ENCODE data around the gene GAS6. TPM values are rescaled to one million over a fixed set of nuclear protein-coding genes. Genes with fewer than 3 reads are reported as not detected.

GAS6 gene
- total and polyA plus RNA-seq, 2 donors (not counting 3 experiments of a cell fraction or from before 2014, with no cell fraction given): 69.2 to 109 TPM

DNA sequence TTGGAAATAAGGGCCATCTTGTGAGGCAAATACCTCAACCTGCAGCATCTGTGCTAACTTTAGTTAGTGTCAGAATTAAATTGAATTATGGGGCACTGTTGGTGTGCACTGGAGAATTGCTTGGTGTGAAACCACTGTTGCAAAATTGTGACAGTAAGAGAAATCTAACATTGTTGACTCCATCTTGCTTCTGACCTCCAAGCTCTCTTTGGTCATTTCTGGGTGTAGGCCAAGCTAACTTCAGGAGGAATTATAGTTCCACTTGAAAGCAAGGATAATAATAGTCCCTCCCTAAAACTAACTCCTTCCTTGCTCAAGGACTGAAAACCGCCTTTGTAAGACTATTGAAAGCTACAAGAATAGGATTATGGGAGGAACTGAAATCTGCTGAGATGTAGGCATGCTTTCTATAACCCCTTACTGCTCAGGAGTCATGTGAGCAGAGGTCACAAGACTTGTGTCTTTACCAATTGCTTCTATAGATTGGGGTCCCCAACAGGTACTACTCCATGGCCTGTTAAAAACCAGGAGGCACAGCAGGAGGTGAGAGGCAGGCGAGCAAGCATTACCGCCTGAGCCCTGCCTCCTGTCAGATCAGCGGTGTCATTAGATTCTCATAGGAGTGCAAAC is 24.9 kb upstream of the GAS6 start:
- H3K27ac ChIP-seq (ENCODE audit: insufficient read depth, low read depth, low read length): no peak overlapping the region
- no peaks in the 10 kb centered on the region for H4K20me1 ChIP-seq (replicated peaks; ENCODE audit: control insufficient read depth, extremely low read depth, insufficient read depth, low read length)
- dilution Hi-C loops (cut with MboI; ENCODE audit: extremely low pct_ligation_motif_present, low sequenced_read_pairs): no loop called here
- no TSS peak for BruUV-seq (replicated peaks)
- no peaks in the 10 kb centered on the region for H3K9me1 ChIP-seq (replicated peaks; ENCODE audit: control insufficient read depth, extremely low read depth, insufficient read depth, low read length)
- FAIRE-seq: peak; percentile 4
- no peak overlapping the region for H3K9ac ChIP-seq (replicated peaks; ENCODE audit: extremely low read depth, insufficient read depth, low read length)
- ChIA-PET POLR2A (no interaction called here), CTCF (no interaction called here)
- TF ChIP-seq GATA2 (IDR thresholded peaks at IDR 0.05; ENCODE audit: insufficient read depth, insufficient read length, low read depth, low read length): no peak
- no peak for TF ChIP-seq JUN (IDR thresholded peaks at IDR 0.05; ENCODE audit: borderline replicate concordance, insufficient read depth, insufficient read length, low read depth)
- TF ChIP-seq, protein P1, sequence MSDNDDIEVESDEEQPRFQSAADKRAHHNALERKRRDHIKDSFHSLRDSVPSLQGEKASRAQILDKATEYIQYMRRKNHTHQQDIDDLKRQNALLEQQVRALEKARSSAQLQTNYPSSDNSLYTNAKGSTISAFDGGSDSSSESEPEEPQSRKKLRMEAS (IDR thresholded peaks at IDR 0.05; ENCODE audit: insufficient read depth, insufficient read length): no peak
- no peak for TF ChIP-seq EZH2 (IDR thresholded peaks at IDR 0.05; ENCODE audit: borderline replicate concordance, low read depth, low read length, severe bottlenecking)
- no peak for TF ChIP-seq MYC (IDR thresholded peaks at IDR 0.05; ENCODE audit: low read depth, low read length)
- no peak for TF ChIP-seq FOS (IDR thresholded peaks at IDR 0.05; ENCODE audit: borderline replicate concordance, insufficient read depth, low read length)
- TF ChIP-seq, protein P2, sequence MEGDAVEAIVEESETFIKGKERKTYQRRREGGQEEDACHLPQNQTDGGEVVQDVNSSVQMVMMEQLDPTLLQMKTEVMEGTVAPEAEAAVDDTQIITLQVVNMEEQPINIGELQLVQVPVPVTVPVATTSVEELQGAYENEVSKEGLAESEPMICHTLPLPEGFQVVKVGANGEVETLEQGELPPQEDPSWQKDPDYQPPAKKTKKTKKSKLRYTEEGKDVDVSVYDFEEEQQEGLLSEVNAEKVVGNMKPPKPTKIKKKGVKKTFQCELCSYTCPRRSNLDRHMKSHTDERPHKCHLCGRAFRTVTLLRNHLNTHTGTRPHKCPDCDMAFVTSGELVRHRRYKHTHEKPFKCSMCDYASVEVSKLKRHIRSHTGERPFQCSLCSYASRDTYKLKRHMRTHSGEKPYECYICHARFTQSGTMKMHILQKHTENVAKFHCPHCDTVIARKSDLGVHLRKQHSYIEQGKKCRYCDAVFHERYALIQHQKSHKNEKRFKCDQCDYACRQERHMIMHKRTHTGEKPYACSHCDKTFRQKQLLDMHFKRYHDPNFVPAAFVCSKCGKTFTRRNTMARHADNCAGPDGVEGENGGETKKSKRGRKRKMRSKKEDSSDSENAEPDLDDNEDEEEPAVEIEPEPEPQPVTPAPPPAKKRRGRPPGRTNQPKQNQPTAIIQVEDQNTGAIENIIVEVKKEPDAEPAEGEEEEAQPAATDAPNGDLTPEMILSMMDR (IDR thresholded peaks at IDR 0.05; ENCODE audit: extremely low read depth in 1 of 2, insufficient read depth in 1 of 2, low read depth in 1 of 2, low read length in 2 of 2): no peak
- no peaks in the 10 kb centered on the region for H3K9me3 ChIP-seq (replicated peaks; ENCODE audit: control insufficient read depth, insufficient read depth, low read length)
- DNase-seq (ENCODE audit: low read depth, low spot score): no peak
- intact Hi-C loops (cut with micrococcal nuclease): no loop called here
- no peaks in the 10 kb centered on the region for H3K36me3 ChIP-seq (ENCODE audit: control insufficient read depth in 2 of 2, extremely low read depth in 1 of 2, insufficient read depth in 2 of 2, low read length in 2 of 2)
- H3K27me3 ChIP-seq (ENCODE audit: control insufficient read depth in 2 of 2, insufficient read depth in 2 of 2, low read length in 2 of 2): no peaks in the 10 kb centered on the region
- H3K4me2 ChIP-seq (ENCODE audit: insufficient read depth, low read length): no peak overlapping the region
- H3K4me1 ChIP-seq (ENCODE audit: control insufficient read depth, extremely low read depth, insufficient read depth, low read length): no peaks in the 10 kb centered on the region
- no peak overlapping the region for H2AFZ ChIP-seq (ENCODE audit: low read depth, low read length)
- H3K4me3 ChIP-seq (replicated peaks in 1 of 3; ENCODE audit: insufficient read depth in 1 of 3, low read depth in 1 of 3, low read length in 3 of 3): no peak overlapping the region
- H3K79me2 ChIP-seq (ENCODE audit: control insufficient read depth, insufficient read depth, low read length): no peaks in the 10 kb centered on the region

Data from endothelial cell of umbilical vein (primary cell).